ENCODE results near the gene MECP2. TPM values are rescaled to one million over a fixed set of nuclear protein-coding genes. Genes with fewer than 3 reads are reported as not detected.

The MECP2 gene
- polyA plus RNA-seq, 4 donors, result 9.4 to 18.4 (median 12.9) TPM

DNA sequence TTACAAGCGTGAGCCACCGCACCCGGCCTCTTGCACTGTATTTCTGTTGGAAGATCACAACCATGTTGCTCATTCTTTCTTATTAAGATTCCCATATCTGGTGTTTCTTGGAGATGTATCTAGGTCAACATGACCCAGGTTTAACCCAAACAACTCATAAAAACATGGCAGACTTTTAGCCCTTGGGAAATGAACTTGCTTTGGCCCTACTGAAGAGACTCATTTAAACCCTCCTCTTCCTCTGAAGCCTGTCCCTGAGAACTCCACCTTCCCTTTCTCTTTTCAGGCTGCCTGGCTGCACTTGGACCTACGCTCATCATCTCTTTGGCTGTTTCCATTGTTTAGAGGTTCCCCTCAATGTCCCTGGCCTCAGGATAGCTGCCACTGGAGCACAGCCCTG is 23.7 kb upstream of the MECP2 start:
- 87 to 96% (median 92%) methylated on average over 1 to 4 of the region's 4 CpGs for WGBS, 3 donors

DNA sequence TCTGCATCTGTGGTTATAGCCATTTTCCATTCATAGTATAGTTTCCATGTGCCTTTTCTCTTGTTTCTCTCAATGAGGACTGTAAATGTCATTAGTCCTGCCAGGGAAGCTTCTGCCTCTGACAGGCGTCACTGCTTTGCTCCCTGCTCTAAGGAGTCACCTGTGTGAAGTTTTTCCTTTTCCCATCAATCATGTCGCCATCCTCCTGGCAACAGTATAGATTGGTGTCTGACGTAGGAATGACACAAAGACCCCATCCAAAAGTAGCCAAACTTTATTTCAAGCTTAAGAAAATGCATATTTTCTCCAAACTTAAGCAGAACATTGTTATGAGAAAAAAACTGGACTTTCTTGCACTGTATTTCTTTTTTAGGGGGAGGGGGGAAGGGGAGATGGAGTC is 23.1 kb upstream of the MECP2 start:
- WGBS, 3 donors, result 83 to 94% (median 86%) methylated on average over 3 of the region's 3 CpGs
- FAIRE-seq (no peak), DNase-seq (no peak)
- Histone ChIP-seq H3K4me1 (ENCODE audit: control insufficient read depth in 3 of 3, insufficient read depth in 2 of 3, low read depth in 1 of 3, low read length in 2 of 3) (no peaks in the 10 kb centered on the region), H3K4me3 (ENCODE audit: low read depth in 1 of 3, low read length in 3 of 3) (no peak overlapping the region), H3K27me3 (ENCODE audit: control insufficient read depth in 3 of 3, insufficient read depth in 3 of 3, low read length in 3 of 3) (no peaks in the 10 kb centered on the region), H3K27ac (ENCODE audit: low read depth in 1 of 3, low read length in 2 of 3) (no peak overlapping the region), H3K9me3 (ENCODE audit: control insufficient read depth in 2 of 2, insufficient read depth in 1 of 2, low read depth in 1 of 2, low read length in 1 of 2) (no peaks in the 10 kb centered on the region), H3K36me3 (ENCODE audit: control insufficient read depth in 3 of 3, insufficient read depth in 2 of 3, low read depth in 1 of 3, low read length in 3 of 3) (no peaks in the 10 kb centered on the region)

More for the DNA sequence above, 23.7 kb upstream of the MECP2 start:
- H3K27ac ChIP-seq (ENCODE audit: low read depth in 1 of 3, low read length in 2 of 3), result peak overlapping the region in 1 of 3 donors; percentile 67
- H3K4me3 ChIP-seq (ENCODE audit: low read depth in 1 of 3, low read length in 3 of 3), result no peak overlapping the region
- no peaks in the 10 kb centered on the region for H3K9me3 ChIP-seq (ENCODE audit: control insufficient read depth in 2 of 2, insufficient read depth in 1 of 2, low read depth in 1 of 2, low read length in 1 of 2)
- H3K4me1 ChIP-seq (ENCODE audit: control insufficient read depth in 3 of 3, insufficient read depth in 2 of 3, low read depth in 1 of 3, low read length in 2 of 3), result no peaks in the 10 kb centered on the region
- no peak for FAIRE-seq
- H3K36me3 ChIP-seq (ENCODE audit: control insufficient read depth in 3 of 3, insufficient read depth in 2 of 3, low read depth in 1 of 3, low read length in 3 of 3), result no peaks in the 10 kb centered on the region
- H3K27me3 ChIP-seq (ENCODE audit: control insufficient read depth in 3 of 3, insufficient read depth in 3 of 3, low read length in 3 of 3), result no peaks in the 10 kb centered on the region
- DNase-seq, result no peak

DNA sequence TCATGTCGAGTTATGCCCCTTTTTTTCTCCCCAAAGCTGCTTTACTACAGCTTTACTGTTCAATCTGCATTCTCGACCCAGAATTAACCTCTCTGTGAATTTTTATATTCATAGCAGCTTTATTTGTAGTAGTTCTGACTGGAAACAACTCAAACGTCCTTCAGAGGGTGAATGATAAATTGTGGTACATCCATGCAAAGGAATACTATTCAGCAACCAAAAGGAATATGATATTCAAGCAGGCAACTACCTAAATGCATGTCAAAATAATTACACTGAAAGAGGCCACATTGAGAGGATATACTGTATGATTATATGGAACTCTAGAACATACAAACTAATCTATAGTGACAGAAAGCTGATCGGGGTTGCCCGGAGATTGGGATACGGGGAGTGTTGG is 20.0 kb upstream of the MECP2 start:
- no peak overlapping the region for H3K4me3 ChIP-seq (ENCODE audit: low read depth in 1 of 3, low read length in 3 of 3)
- no peak for DNase-seq
- no peaks in the 10 kb centered on the region for H3K4me1 ChIP-seq (ENCODE audit: control insufficient read depth in 3 of 3, insufficient read depth in 2 of 3, low read depth in 1 of 3, low read length in 2 of 3)
- no peak overlapping the region for H3K27ac ChIP-seq (ENCODE audit: low read depth in 1 of 3, low read length in 2 of 3)
- WGBS, 3 donors, result 75 to 85% (median 84%) methylated on average over 6 of the region's 6 CpGs
- H3K36me3 ChIP-seq (ENCODE audit: control insufficient read depth in 3 of 3, insufficient read depth in 2 of 3, low read depth in 1 of 3, low read length in 3 of 3), result no peaks in the 10 kb centered on the region
- no peak for FAIRE-seq
- H3K9me3 ChIP-seq (ENCODE audit: control insufficient read depth in 2 of 2, insufficient read depth in 1 of 2, low read depth in 1 of 2, low read length in 1 of 2), result no peaks in the 10 kb centered on the region
- H3K27me3 ChIP-seq (ENCODE audit: control insufficient read depth in 3 of 3, insufficient read depth in 3 of 3, low read length in 3 of 3), result no peaks in the 10 kb centered on the region

DNA sequence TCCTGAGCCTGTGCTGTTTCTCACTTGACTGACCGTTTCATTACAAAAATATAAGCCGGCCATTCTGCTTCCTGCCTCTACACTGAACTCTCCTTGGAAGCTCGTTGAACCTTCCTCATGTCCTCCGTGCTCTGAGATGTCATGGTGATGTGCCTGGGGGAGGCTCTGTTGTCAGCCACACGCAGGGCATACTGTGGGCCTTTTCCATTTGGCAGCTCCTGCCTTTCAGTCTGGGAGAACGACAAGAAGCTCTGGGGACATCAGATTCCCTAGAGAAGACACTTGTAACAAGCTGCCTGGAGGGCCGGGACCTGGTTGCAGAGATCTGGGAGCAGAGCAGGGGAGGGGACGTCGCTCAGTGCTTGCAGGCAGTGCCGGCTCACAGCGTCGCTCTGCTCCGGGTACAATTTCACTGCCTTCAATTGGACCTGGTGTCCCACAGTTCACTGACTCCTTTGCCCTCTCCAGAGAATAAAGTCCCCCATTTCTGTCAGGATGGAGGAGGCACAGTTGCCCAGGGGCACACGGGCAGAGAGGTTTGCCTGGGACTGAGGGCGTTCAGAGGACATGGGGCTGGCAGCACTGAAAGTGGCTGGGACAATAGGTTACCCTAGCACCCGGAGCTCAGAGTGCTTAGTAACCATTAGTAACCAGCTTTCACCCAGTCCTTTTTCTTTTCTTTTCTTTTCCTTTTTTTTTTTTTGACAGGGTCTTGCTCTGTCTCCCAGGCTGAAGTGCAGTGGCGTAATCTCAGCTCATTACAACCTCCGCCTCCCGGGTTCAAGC is 19.1 kb upstream of the MECP2 start:
- Histone ChIP-seq H3K27me3 (ENCODE audit: control insufficient read depth in 3 of 3, insufficient read depth in 3 of 3, low read length in 3 of 3) (no peaks in the 10 kb centered on the region), H3K9me3 (ENCODE audit: control insufficient read depth in 2 of 2, insufficient read depth in 1 of 2, low read depth in 1 of 2, low read length in 1 of 2) (no peaks in the 10 kb centered on the region), H3K4me1 (ENCODE audit: control insufficient read depth in 3 of 3, insufficient read depth in 2 of 3, low read depth in 1 of 3, low read length in 2 of 3) (no peaks in the 10 kb centered on the region), H3K4me3 (ENCODE audit: low read depth in 1 of 3, low read length in 3 of 3) (no peak overlapping the region), H3K27ac (ENCODE audit: low read depth in 1 of 3, low read length in 2 of 3) (no peak overlapping the region), H3K36me3 (ENCODE audit: control insufficient read depth in 3 of 3, insufficient read depth in 2 of 3, low read depth in 1 of 3, low read length in 3 of 3) (no peaks in the 10 kb centered on the region)
- no peak for DNase-seq
- WGBS, 3 donors, result 71 to 79% (median 75%) methylated on average over 19 of the region's 19 CpGs
- no peak for FAIRE-seq

DNA sequence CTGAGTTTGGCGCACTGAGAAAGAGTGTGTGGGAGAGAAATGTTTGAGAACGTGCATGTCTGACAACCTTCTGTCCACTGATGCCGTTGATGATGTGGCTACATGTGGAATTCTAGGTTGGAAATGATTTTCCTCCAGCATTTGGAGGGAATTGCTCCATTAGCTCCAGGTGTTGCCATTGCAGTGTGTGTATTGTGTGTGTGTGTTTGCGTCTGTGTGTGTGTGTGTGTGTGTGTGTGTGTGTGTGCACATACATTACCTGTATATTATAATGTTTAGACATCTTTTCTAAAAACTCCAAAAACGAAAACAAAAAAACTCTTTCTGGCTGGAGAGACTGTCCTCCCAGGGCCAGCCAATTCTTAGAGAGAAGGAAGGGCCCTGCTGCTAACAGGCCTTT is 18.2 kb upstream of the MECP2 start:
- no peak for DNase-seq
- no peak overlapping the region for H3K27ac ChIP-seq (ENCODE audit: low read depth in 1 of 3, low read length in 2 of 3)
- H3K4me1 ChIP-seq (ENCODE audit: control insufficient read depth in 3 of 3, insufficient read depth in 2 of 3, low read depth in 1 of 3, low read length in 2 of 3), result no peaks in the 10 kb centered on the region
- no peaks in the 10 kb centered on the region for H3K36me3 ChIP-seq (ENCODE audit: control insufficient read depth in 3 of 3, insufficient read depth in 2 of 3, low read depth in 1 of 3, low read length in 3 of 3)
- H3K27me3 ChIP-seq (ENCODE audit: control insufficient read depth in 3 of 3, insufficient read depth in 3 of 3, low read length in 3 of 3), result no peaks in the 10 kb centered on the region
- 80 to 91% (median 89%) methylated on average over 5 of the region's 5 CpGs for WGBS, 3 donors
- H3K9me3 ChIP-seq (ENCODE audit: control insufficient read depth in 2 of 2, insufficient read depth in 1 of 2, low read depth in 1 of 2, low read length in 1 of 2), result no peaks in the 10 kb centered on the region
- no peak for FAIRE-seq
- H3K4me3 ChIP-seq (ENCODE audit: low read depth in 1 of 3, low read length in 3 of 3), result no peak overlapping the region

DNA sequence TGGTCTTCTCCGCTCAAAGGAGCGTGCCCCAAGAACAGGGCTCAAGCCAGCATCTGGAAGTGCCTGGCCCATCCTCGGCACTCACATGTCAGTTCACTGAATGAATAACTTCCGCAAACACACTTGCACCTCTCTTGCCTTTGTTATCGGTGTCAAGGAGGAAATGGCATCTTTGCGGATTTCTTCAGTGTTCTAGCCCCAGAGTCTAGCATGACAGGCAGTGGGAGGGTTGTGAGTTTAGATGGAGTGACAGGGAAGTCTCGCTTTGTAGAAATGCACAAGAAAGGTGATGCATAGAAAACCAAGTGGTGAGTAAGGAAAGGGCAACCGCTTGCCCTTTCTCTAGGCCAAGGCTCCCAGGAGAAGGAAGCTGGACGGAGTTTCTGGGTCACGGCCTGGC is 17.6 kb upstream of the MECP2 start:
- no peaks in the 10 kb centered on the region for H3K36me3 ChIP-seq (ENCODE audit: control insufficient read depth in 3 of 3, insufficient read depth in 2 of 3, low read depth in 1 of 3, low read length in 3 of 3)
- FAIRE-seq (no peak), DNase-seq (no peak)
- H3K9me3 ChIP-seq (ENCODE audit: control insufficient read depth in 2 of 2, insufficient read depth in 1 of 2, low read depth in 1 of 2, low read length in 1 of 2), result no peaks in the 10 kb centered on the region
- WGBS, 3 donors, result 85 to 89% (median 86%) methylated on average over 10 of the region's 10 CpGs
- H3K4me3 ChIP-seq (ENCODE audit: low read depth in 1 of 3, low read length in 3 of 3), result no peak overlapping the region
- no peak overlapping the region for H3K27ac ChIP-seq (ENCODE audit: low read depth in 1 of 3, low read length in 2 of 3)
- H3K27me3 ChIP-seq (ENCODE audit: control insufficient read depth in 3 of 3, insufficient read depth in 3 of 3, low read length in 3 of 3), result no peaks in the 10 kb centered on the region
- no peaks in the 10 kb centered on the region for H3K4me1 ChIP-seq (ENCODE audit: control insufficient read depth in 3 of 3, insufficient read depth in 2 of 3, low read depth in 1 of 3, low read length in 2 of 3)

DNA sequence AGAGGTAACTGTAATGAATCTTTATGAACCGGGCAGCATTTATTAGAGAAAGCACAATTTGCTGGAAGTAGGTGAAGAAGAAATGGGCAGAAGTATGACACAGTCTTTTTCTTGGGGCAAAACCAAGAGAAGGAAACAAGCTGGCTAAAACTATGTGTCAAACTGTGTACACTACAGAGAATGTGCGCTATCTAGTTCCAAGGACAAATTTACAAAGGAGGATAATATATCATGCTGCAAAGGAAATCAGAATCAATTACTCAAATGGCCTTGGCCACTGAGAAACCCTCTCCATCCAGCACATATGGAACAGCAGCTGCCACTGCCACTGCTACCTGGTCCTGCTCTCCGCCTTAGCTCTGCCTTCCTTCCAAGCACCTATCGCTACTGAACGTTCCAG is 17.1 kb upstream of the MECP2 start:
- DNase-seq (no peak), FAIRE-seq (no peak)
- 87 to 92% (median 88%) methylated on average over 5 of the region's 5 CpGs for WGBS, 3 donors
- Histone ChIP-seq H3K9me3 (ENCODE audit: control insufficient read depth in 2 of 2, insufficient read depth in 1 of 2, low read depth in 1 of 2, low read length in 1 of 2) (no peaks in the 10 kb centered on the region), H3K36me3 (ENCODE audit: control insufficient read depth in 3 of 3, insufficient read depth in 2 of 3, low read depth in 1 of 3, low read length in 3 of 3) (no peaks in the 10 kb centered on the region), H3K4me3 (ENCODE audit: low read depth in 1 of 3, low read length in 3 of 3) (no peak overlapping the region), H3K27me3 (ENCODE audit: control insufficient read depth in 3 of 3, insufficient read depth in 3 of 3, low read length in 3 of 3) (no peaks in the 10 kb centered on the region), H3K4me1 (ENCODE audit: control insufficient read depth in 3 of 3, insufficient read depth in 2 of 3, low read depth in 1 of 3, low read length in 2 of 3) (no peaks in the 10 kb centered on the region), H3K27ac (ENCODE audit: low read depth in 1 of 3, low read length in 2 of 3) (no peak overlapping the region)

DNA sequence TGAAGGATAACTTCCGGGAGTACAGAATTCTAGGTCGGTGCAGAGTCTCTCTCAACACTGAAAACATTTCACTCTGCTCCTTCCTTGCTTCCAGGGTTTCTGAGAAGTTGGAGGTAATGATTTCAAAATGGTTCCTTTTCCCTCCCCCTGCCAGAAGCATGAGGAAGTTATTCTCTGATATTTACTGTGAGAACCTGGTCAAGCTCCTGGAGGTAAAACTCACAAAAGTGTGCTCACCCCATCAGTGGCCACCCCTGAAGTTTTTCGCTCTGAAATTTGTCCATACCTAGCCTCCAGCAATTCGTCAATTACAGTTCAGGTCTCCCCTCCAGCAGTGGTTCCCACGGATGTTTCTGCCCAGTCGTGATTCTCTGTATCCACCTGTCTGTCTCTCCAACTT is 16.2 kb upstream of the MECP2 start:
- Histone ChIP-seq H3K9me3 (ENCODE audit: control insufficient read depth in 2 of 2, insufficient read depth in 1 of 2, low read depth in 1 of 2, low read length in 1 of 2) (no peaks in the 10 kb centered on the region), H3K36me3 (ENCODE audit: control insufficient read depth in 3 of 3, insufficient read depth in 2 of 3, low read depth in 1 of 3, low read length in 3 of 3) (no peaks in the 10 kb centered on the region), H3K27ac (ENCODE audit: low read depth in 1 of 3, low read length in 2 of 3) (no peak overlapping the region), H3K4me1 (ENCODE audit: control insufficient read depth in 3 of 3, insufficient read depth in 2 of 3, low read depth in 1 of 3, low read length in 2 of 3) (no peaks in the 10 kb centered on the region), H3K4me3 (ENCODE audit: low read depth in 1 of 3, low read length in 3 of 3) (no peak overlapping the region), H3K27me3 (ENCODE audit: control insufficient read depth in 3 of 3, insufficient read depth in 3 of 3, low read length in 3 of 3) (no peaks in the 10 kb centered on the region)
- no peak for DNase-seq
- whole genome bisulfite sequencing, 3 donors, result 58 to 70% (median 60%) methylated on average over 6 of the region's 6 CpGs
- no peak for FAIRE-seq

DNA sequence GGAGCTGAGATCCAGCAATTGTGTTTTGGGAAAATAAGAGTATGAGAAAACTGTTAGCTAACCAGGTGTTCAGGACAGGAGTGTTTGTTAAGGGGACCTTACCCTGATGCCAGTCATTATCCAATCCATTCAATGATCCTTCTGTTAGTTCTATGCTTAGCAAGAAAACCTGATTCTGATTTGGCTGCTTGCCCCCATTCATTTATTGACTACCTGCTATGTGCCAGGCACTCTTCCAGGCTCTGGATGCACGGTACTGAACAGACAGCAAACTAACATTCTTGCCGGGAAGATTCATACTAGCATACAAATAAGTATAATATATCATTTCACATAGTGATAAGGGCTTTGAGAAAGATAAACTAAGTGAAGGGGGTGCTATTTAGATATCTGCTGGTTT is 1.0 kb upstream of the MECP2 start:
- FAIRE-seq (no peak), DNase-seq (no peak)
- Histone ChIP-seq H3K27ac (ENCODE audit: low read depth in 1 of 3, low read length in 2 of 3) (no peak overlapping the region), H3K9me3 (ENCODE audit: control insufficient read depth in 2 of 2, insufficient read depth in 1 of 2, low read depth in 1 of 2, low read length in 1 of 2) (no peaks in the 10 kb centered on the region), H3K4me1 (ENCODE audit: control insufficient read depth in 3 of 3, insufficient read depth in 2 of 3, low read depth in 1 of 3, low read length in 2 of 3) (peaks cover 0 to 9% (median 7%) of the 10 kb centered on the region in 3 donors), H3K4me3 (ENCODE audit: low read depth in 1 of 3, low read length in 3 of 3) (no peak overlapping the region), H3K36me3 (ENCODE audit: control insufficient read depth in 3 of 3, insufficient read depth in 2 of 3, low read depth in 1 of 3, low read length in 3 of 3) (no peaks in the 10 kb centered on the region), H3K27me3 (ENCODE audit: control insufficient read depth in 3 of 3, insufficient read depth in 3 of 3, low read length in 3 of 3) (no peaks in the 10 kb centered on the region)
- WGBS, 3 donors, result 15 to 49% (median 40%) methylated on average over 2 of the region's 2 CpGs

All from small intestine (tissue), 7 donors.